HTR-8/SVneo (cell line): ENCODE data around the gene TNS3.
A peak's percentile ranks its signal among the peaks of the same experiment; 100 is the strongest.

ENCODE experiments used
- DNase-seq: peaks from one replicate; pipeline ENCODE4 v3.0.0; 2011; ENCODE audit warnings: low spot score, mixed read lengths; ENCODE audit not compliant: insufficient read length
- FAIRE-seq: peaks from 2 replicates; lab custom pipeline; 2011; peaks lifted over from hg19 to GRCh38; lab: Jason Lieb, UNC

The TNS3 gene

DNA sequence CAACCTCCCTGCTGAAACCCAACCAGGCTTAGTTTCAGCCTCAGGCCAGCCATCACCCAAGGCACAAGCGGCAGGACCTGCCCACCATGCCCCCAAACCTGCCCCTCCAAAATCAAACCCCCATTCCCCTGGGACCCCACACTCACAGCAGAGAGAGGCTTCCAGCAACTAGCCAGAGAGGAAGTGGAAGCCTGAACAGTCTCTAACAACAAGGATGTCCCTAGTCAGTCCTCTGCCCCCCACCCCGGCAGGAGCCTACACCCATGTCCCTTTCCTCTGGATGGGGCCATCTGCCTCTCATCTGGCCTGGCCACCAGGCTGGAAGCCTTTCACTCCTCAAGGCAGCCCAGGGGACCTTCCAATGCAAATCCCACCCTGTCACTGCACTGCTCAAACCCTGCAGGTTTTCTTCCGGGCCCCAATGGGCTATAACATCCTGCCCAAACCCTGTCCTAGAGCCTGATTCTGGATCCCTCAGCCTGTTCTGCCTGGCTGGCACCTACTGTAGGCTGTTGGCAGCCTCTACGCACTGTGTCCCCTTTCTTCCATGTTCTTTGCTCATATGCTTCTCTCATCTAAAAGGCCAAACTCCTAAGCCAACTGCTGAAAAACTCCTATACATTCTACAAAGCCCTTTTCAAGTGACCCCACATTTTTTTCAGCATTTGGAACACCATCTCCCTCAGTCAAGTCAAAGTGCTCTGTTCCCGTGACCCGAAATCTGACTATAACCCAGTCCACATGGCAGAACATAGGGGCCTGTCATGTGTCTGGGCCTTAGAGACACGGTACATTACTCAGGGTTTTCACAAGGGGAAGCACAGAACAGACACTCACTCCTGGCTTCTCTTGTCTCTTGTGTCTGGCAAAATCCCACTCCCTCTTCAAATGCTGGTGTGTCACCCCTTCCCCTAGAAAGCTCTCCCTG is 253.3 kb downstream of the TNS3 start:
- no peak for FAIRE-seq
- DNase-seq: no peak

- DNase-seq: peak; percentile 59
- peak; percentile 44 for FAIRE-seq
Measured at GRCh38 chr7:47327698-47328391, 254.1 kb downstream of the TNS3 start.

DNA sequence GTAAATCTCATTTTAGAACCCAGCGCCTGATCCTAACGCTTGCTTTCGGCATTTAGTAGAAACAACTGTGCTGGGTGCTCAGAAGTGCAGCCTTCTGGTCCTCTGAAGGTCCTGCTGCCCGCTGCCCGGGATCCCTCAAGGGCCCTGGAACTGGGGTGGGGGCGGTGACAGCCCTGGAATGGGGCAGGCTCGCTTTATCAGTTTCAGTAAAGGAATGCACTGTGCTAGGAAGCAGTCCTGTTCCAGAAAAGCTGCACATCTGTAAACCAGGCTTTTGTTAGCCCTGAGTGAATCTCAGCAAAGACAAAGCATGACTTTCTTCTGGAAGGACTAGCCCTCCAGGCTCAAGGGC is 254.6 kb downstream of the TNS3 start:
- no peak for DNase-seq
- no peak for FAIRE-seq

DNA sequence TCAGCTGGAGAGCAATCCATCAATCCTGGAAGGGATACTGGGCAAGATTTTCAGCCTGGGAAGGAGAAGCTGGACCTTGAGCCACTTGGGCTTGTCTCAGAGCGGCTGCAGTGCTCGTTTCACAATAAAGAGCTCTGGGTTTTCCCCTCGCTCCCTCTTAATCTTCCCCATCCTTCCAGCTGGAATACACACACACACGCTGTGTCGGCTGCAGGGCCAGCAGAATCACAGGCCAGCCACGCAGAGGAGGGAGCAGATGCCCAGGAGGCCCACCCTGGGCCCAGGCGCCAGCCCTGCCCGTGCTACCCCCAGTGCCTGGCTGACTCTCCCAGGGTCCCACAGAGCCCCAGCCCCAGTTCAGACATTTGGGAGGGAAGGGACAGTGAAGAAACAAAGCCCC is 255.1 kb downstream of the TNS3 start:
- no peak for DNase-seq
- no peak for FAIRE-seq

GRCh38 chr7:47326220-47326619 is 255.7 kb downstream of the TNS3 start:
- DNase-seq (peak; percentile 17), FAIRE-seq (no peak)

GRCh38 chr7:47325337-47325736 is 256.6 kb downstream of the TNS3 start:
- FAIRE-seq: no peak
- no peak for DNase-seq

DNA sequence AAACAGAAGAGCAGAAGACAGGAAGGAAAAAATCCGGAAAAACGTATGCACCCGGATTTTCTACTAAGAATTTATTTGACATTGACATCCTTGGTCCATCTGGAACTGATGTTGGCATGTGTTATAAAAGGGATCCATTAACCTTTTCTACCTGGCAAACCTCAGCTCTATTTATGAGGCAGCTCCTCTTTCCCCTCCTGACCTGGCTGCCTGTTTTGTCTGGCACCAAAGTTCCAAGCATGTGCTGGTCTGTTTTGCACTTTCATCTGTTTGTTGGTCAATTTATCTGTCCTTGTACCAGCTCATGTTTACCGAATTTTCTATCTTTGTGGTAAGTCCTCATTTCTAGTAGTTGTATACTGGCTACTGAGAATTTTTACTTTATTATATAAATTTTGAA is 258.0 kb downstream of the TNS3 start:
- DNase-seq (no peak), FAIRE-seq (no peak)

- no peak for DNase-seq
Measured at GRCh38 chr7:47322731-47323130, 259.2 kb downstream of the TNS3 start.

GRCh38 chr7:47320296-47320695 is 261.6 kb downstream of the TNS3 start:
- DNase-seq: no peak
- no peak for FAIRE-seq

More at GRCh38 chr7:47322731-47323130, 259.2 kb downstream of the TNS3 start:
- no peak for FAIRE-seq

DNA sequence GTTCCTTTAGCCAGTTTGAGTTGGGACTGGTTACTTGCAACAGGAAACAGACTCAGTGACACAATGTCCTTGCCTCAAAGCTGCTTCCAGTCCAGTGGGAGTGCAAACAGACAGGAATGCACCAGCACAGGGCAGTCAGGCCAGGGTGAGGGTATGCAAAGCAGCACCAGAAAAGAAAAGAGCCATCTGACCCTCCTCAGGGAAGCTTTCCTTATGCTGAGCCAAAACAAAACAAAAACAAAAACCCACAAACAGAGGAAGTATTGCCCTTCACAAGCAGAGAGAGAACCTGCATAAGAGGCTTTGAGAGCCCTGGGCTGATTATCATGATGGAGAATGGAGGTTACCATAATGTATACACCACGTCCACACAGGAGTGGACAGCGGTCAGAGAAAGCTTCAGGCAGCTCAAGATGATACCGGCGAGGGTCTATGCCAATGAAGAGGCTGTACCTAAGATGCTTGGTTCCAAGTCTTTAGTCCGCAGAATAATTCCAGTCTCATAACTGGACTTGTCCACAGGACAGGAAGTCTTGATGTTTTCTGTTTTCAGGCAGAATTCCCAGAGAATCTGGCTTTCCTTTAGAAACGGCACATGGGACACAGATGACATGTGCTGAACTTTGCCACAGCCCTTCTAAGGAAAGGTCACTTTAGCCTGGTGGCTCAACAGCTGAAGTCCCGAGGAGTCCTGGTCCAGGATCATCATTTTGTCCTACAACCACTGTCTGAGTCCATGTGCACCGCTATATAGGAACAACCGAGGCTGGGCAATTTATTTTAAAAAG is 263.3 kb downstream of the TNS3 start:
- no peak for FAIRE-seq
- DNase-seq: no peak

DNA sequence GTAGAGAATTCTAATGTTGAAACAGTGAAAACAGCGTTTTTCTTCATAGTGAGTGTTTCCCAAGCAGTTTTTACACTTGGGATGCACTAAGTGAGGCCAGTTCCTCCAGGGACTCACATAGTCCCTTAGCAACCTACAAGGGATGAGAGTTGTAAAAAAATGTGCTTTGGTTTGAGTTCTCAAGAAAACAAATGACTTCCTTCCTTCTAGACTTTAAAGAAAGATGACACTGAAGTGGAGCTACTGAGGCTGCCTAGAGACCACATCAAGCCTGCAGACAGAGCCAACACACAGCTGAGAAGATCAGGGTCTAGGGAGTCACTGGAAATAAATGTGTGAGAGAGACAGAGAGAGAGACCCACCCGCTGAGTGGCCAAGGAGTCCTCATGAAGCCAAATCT is 264.4 kb downstream of the TNS3 start:
- no peak for FAIRE-seq

DNA sequence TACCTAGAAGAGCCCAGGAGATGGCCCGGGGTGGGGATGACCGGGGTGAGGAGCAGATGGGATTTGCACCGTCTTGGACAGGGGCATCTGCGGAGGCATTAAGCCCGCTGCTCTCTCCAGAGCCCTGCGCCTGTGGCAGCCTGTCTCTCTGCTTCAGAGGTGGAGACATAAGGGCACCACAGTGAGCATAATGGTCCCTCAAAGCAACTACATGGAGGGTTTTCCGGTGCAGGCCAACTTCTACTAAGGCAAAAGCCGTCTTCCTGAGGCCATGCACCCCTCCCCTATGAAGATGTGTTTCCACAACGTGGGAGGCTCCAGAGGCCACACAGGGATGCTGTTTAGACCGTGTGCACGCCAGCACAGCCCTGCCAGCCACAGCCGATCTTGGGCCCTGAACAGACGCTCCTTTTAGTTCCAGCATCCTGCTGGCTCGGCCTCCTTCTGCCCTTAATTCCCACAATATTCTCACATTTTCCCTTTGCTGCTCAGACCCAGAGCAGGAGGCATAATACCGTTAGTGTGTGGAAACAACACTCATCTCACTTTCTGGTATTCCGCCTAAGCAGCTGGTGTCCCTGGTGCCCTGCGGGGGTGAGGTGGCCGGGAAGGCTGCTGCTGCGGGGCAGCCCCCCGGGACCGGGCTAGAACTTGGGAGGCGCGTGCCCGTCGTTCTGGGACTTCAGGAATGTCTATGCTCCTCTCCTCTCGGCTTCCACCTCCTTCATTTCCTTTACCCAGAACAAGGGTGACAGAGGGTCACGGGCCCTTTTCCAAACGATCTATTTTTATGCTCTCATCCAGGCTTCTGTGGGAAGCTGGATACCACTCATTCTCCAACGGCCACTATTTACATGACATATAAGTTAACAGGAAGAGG is 266.9 kb downstream of the TNS3 start:
- no peak for FAIRE-seq
- no peak for DNase-seq

More for the DNA sequence above, 264.4 kb downstream of the TNS3 start:
- no peak for DNase-seq

DNA sequence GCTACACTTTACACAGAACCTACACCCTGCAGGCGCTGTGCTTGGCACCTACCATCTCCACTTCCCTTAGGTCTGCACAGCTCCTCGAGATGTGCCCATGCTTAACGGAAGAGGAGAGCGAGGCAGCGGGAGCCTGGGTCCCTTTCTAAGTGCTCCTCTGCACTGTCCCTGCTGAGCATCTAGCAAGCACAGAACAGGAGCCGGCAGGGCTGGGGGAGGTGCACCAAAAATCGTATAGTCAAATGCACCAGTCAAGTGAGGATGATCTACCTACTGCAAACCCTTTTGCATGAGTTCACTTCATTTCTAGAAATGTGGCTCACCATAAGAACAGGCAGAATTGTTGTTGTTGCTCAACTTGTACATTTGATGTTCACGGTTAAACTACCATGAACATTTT is 267.7 kb downstream of the TNS3 start:
- FAIRE-seq (no peak), DNase-seq (no peak)

GRCh38 chr7:47313564-47313963 is 268.3 kb downstream of the TNS3 start:
- DNase-seq (no peak), FAIRE-seq (no peak)

GRCh38 chr7:47311891-47312290 is 270.0 kb downstream of the TNS3 start:
- FAIRE-seq: no peak
- DNase-seq: no peak

DNA sequence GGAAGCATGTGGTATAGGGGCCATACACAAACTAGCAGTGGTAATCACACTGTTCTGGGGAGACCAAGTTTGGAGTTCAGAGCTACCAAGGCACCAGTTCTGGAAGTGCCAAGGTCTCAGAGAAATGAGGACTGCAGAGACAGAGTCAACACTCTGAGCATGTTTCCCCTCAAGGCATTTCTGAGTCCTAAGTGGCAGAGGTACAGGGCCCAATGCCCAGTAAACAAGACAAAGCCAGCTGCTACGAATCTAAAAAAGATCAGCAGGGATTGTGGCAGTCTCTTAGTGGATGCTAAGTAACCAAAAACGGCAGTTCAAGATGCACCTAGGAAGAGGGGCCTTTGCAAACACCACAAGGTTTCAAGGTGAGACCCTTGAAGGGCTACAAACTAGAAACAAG is 271.9 kb downstream of the TNS3 start:
- DNase-seq (no peak), FAIRE-seq (no peak)

- no peak for FAIRE-seq
- no peak for DNase-seq
Measured at GRCh38 chr7:47308808-47309207, 273.1 kb downstream of the TNS3 start.

DNA sequence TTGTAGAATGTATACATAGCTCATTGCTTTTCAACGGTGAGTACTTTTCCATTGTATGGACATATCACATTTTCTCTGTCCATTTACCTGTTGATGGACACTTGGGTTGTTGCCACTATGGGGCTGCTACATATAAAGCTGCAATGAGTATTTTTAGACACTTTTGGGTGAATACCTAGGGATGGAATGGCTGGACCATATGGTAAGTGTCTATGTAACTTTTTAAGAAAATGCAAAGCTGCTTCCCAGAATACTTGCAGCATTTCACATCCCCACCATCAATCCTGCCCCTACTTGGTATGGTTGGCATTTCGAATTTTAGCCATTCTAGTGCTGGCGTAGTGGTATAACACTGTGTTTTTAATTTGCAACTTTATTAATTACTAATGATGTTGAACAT is 274.6 kb downstream of the TNS3 start:
- no peak for FAIRE-seq
- no peak for DNase-seq

DNA sequence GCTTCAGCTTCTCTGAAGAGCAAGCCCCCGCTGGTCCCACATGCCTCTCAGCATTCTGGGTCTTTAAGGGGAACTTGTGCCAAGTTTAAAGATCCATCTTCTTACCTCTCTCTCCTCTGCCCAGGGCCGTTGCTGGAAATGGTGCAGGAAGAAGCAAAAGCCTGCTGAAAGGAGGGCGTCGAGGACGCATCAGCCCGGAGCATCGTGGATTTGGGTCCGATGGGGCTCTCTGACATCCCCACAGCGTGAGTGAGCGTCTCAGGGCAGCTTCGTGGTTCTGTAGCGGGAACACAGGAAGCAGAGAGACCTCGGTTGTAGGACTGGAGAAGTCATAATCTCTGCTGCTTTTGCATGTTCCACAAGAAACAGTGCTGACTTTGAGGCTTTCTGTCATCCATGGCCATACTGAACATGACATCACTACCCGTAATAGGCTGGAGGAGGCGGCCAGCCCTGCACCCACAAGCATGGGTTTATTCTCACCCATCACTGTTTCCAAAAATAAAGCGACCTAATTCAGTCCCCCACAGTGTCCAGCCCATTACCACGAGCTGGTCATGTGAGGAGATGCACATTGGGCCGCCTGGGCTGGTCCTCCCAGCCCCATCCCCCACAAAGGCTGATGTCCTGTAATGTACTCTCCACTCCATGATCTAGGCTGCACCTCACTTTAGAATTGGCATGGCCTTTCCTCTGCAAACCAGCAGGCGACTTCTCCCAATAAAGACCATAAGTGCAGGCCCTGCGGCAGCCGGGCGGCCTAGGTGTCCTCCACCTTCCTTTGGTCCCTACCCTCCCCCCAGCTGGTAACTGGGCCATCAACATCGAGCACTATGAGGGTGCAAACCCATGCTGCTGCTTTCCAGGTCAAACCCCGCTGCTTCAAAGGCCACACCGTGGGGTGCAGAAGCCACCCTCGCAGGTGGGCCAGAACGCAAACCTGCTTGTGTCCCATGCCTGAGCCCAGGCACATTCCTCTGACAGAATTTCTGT is 276.9 kb downstream of the TNS3 start:
- FAIRE-seq: no peak

More for the DNA sequence above, 276.9 kb downstream of the TNS3 start:
- no peak for DNase-seq
